GM21619 (cell line): Measurements from ENCODE around the gene CCDC146.

Source experiments
- ATAC-seq: cut with Tn5 transposase; IDR thresholded peaks from one replicate; pipeline ENCODE4 v1.9.1; 2021; ENCODE audit not compliant: unreplicated experiment

Gene CCDC146

GRCh38 chr7:77282897-77283296 lies 160.5 kb downstream of the CCDC146 start:
- ATAC-seq, result no peak

DNA sequence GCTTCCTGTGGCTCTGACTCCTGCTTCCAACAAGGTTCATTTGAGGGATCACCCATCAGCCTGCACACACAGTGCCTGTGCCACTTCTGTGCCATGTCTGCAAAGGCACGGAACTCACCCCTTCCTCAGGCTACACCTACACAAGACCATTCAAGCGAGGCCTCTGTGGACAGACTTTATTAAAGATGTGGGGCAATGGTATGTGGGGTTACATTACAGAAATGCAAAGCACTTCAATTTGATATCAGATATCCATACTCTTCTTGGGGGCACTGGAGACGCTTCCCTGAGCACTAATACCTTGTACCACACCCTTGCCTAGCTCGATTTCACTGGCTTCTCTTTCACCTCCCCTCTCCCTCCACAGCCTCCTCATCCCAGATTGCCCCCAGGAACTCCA lies 161.6 kb downstream of the CCDC146 start:
- ATAC-seq, result no peak

DNA sequence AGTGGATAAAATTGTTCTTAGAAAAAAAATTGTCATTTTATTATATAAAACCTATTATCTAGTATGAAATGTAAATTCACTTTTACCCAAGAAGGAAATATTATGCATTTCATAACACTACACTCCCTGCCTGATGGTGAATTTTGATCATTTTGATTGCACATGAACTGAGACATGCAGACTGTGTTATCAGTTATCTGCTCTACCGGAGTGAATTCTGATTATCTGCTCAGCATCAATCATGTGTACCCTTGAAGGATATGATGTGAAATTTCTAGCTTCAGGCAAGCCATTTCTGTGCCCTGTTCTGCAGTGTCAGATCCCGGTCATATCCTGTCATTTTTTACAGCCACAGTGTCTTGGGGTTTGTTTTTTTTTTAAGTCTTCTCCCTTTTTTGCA lies 162.2 kb downstream of the CCDC146 start:
- ATAC-seq, result no peak

- ATAC-seq, result no peak
These were observed 166.4 kb downstream of the CCDC146 start for GRCh38 chr7:77288676-77289320.

GRCh38 chr7:77289387-77289786 lies 167.0 kb downstream of the CCDC146 start:
- ATAC-seq, result no peak

DNA sequence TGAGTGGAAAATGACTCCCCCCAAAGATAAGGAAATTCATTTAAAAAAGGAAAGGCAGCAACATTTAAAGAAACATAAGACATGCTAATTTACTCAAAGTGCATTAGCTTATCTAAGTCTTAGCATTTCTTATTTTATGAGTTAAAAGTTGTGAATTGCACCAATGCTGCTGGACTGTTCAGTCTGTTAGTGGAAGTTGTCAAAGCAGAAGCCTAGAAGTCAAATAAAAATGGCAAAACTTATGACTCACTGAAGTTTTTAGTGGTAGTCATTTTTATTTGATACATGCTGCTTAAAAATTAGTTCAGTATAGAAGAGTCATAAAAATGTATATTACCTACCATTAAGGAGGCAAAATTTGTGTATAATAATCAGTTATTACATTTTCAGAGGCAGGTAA lies 168.0 kb downstream of the CCDC146 start:
- no peak for ATAC-seq

- no peak for ATAC-seq
These were observed 170.6 kb downstream of the CCDC146 start for GRCh38 chr7:77293046-77293445.

GRCh38 chr7:77295549-77295948 lies 173.1 kb downstream of the CCDC146 start:
- ATAC-seq, result no peak

DNA sequence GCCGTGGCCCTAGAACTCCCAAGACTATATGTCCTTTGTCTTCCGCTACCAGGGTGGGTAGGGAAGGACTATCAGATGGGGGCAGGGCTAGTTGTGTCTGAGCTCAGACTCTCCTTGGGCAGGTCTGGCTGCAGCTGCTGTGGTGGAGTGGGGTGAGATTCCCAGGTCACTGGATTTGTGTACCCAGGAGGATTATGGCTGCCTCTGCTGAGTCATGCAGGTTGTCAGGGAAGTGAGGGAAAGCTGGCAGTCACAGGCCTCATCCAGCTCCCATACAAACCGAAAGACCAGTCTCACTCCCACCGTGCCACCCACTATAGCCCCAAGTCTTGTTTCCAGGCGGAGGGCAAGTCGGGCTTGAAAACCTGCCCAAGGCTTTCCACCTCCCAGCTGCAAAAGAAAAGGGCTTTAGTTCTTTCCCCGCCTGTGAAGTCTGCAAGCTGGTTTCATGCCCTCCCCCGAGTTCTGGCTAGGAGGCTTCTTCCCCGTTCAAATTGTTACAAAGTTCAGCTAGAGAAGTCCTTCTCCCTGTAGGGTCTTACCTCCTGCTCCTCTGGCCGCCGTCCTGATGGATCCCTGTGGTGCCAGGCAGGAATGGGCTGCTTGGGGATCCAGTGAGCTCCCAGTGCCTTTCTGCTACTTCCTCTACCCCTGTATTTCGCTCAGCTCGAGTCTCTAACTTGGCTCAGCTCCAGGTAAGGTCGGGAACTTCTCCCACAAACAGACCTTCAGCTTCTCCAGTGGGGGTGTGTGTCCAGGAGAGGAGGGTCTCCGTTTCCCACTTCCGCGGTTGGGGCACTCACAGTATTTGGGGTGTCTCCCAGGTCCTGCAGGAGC lies 184.0 kb downstream of the CCDC146 start:
- no peak for ATAC-seq

DNA sequence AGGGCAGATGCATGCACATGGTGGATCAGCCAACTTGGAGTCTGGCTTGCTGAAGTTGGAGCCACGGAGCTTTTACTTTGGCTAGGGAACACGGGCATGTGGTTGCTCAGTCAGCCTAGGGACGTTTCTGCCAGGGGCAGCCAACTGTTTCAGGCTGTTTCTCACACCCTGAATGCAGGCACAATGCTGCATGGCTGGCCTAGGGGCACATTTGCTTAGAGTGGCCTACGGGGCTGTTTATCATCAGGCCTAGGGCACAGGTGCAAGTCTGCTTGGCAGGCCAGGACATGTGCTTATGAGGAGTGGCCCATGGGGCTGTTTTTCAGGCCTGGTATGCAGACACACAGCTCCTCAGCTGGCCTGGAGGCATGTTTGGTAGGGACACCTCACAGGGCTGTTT lies 186.4 kb downstream of the CCDC146 start:
- ATAC-seq, result no peak

- ATAC-seq, result no peak
These were observed 187.4 kb downstream of the CCDC146 start for GRCh38 chr7:77309714-77310220.

GRCh38 chr7:77310982-77311381 lies 188.6 kb downstream of the CCDC146 start:
- ATAC-seq, result no peak

DNA sequence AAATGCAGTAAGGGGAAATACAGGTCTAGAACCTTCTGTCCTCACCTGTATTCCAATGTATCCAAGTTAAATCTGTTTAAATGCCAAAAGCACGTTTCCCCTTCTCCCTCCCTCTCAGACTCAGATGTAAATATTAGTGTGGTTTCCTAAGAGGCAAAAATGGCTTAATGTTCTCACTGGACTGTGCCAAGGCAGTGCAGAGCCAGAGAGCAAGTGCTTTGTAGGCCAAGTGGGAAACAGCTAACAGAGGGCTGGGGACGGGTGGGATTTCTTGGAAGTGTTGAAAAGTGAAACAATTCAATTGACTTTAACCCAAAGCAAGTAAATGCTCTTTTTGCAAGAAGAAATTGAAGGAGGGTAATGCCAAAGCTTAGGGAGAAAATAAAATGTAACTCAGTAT lies 190.7 kb downstream of the CCDC146 start:
- ATAC-seq, result no peak

DNA sequence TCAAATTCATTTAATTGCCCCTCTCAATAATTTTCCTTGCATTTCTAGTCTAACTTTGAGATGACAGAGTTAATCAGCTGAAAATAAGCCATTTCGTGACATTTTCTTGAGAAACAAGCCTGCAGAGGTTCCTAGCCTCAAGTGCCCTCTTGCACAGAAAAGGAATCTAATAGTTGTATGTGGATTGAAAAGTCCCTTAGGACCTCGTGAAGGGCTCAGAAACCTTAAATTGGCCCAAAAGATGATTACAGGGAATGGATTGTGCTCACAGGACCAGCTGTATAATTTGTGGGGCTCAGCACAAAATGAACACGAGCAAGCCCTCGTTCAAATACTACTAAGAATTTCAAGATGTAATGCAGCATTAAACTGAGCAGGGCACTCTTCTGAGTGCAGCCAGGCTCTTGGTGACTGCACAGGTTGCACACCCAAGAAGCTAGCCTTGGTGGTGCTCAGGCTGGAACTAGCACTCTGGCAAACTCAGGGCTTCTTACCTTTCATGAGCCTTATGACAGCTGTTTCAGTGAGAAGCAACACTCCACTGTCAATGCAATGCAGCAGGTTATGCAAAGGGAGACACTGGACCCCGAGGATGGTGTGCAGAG lies 191.6 kb downstream of the CCDC146 start:
- ATAC-seq, result no peak

DNA sequence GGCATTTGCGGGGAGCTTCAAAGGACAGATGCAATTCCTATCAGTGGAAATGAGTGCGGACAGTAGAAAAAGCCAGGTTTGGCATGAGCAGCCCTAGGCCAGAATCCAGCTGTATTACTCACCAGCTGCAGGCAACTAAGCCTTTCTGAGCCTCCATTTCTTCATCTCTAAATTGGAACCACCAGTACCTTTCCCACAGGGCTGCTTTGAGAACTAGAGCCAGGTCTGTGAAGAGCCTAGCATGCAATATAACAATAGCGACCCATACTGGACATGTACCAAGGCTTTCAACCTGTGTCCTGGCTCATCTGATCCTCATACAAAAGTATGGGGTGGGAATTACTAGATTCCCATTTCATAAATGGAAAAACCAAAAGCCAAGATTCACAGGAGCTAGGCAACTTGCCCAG lies 192.8 kb downstream of the CCDC146 start:
- ATAC-seq, result no peak

GRCh38 chr7:77316219-77316978 lies 194.0 kb downstream of the CCDC146 start:
- no peak for ATAC-seq

DNA sequence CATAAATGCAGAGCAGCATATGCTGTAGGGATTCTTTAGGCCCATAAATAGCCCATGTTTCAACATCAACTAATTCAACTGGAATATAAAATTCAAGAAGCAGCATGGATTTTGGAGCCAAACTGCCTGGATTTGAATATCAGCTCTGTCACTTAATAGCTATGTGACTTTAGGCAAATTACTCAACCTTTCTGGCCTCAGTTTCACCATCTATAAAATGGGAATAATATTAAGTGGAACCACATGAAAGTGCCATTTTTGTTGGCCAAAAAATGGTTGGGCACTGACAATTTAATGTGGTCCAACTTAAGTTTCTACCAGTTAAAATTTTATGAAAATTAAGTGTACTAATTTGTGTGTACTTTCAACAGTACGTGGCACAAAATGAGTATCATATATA lies 195.6 kb downstream of the CCDC146 start:
- ATAC-seq, result no peak

DNA sequence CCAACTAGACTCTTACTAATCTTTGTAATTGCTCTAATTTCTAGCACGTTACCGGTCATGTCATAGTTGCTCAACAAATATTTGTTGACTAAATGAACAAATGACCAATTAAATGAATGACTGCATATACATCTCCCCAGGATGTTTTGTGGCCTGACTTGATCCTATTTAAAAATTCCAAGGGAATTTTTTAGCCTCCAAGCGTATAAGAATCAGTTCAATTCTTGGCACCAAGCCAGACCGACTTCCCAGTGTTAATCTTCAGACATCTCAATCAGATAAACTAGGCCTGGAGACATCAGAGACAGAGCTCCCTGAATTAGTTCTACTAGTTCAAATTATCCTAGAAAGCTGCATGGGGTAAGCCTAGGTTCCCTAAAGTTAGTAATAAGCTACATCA lies 197.7 kb downstream of the CCDC146 start:
- ATAC-seq, result no peak

DNA sequence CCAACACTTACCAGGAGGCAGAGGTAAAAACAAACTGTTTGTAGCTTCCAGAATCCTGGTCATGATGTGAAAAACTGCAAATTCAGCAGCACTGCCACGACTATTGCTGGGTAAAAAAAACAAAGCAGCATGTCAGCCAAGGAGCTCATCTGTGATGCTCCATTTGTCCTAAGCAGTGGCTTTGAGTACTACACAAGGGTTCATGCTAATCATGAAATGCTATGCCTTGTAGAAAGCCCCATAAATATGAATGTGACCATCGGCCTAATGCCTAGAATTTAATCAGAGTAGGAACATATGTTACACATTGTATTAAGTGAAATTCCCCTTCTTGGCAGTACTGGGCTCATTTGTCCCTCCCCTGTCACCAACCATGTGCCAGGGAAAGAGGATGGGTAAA lies 198.3 kb downstream of the CCDC146 start:
- no peak for ATAC-seq

DNA sequence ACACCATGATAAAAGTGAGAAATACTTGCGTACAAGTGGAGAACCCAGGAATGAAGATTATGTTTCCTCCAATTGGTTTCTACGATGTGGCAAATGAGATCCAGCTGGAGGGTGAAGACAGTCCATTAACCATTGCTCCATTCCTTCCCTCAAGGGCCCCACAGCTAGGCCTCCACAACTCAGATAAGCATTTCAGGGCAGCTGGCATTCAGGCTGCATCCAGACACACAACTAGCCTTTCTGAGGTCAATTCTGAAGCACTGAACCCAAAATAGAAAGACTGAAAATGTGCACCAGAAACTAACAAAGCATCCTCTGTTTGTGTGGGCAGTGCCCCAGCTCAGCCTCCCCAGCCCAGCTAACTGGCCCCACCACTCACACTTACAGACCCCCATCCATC lies 198.9 kb downstream of the CCDC146 start:
- no peak for ATAC-seq

DNA sequence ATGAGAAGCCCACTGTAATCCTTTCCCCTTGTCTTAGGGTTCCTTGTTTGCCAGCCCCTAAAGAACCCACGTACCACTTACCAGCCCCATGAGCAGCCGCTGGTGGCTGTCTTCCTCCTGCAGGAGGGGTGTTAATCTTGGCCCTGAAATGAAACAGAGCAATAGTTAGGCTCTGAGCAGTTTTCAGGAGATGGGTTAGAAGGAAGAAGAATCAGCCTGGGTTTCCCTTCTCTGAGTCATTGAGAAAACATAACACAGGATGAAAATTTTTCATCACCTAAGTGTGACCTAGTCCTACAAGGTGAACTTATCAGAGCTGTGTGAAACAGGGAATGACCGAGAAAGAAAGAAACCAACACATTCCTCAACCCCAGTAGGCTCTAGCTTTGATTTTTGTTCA lies 203.7 kb downstream of the CCDC146 start:
- no peak for ATAC-seq
